Heart left ventricle (tissue), 16 donors: ENCODE data around the gene BSPRY. TPM values are rescaled to one million over a fixed set of nuclear protein-coding genes. Genes with fewer than 3 reads are reported as not detected.
"Not testable (repeated sequence)": the region's sequence is repeated elsewhere in the genome, so short reads cannot be mapped to it uniquely, and the experiment has no call there.

ENCODE experiments used
- ATAC-seq, 4 donors: fragments of 200-7000 bp; cut with Tn5 transposase; one replicate each; pipeline ENCODE4 v1.9.1; 2020 to 2022; ENCODE audit warnings: moderate library complexity in 4 of 4, mild to moderate bottlenecking in 3 of 4, moderate number of reproducible peaks in 1 of 4
- DNase-seq, 5 donors: peaks; one replicate each; pipeline ENCODE4 v3.0.0-alpha.2; 2020
- H3K27ac ChIP-seq, 12 donors: fragments of 200-600 bp; sonication (generic) in 4 of 12; one replicate each; pipeline versions ENCODE4 v1.5.0 to v1.8.0; 2016 to 2022; ENCODE audit warnings: mild to moderate bottlenecking in 2 of 12
- H3K27me3 ChIP-seq, 9 donors: fragments of 200-600 bp; sonication (generic) in 2 of 9; one replicate each; pipeline versions ENCODE4 v1.5.1 to v1.8.0; 2016 to 2022; ENCODE audit warnings: mild to moderate bottlenecking in 3 of 9
- H3K36me3 ChIP-seq, 9 donors: fragments of 200-600 bp; sonication (generic) in 2 of 9; one replicate each; pipeline versions ENCODE4 v1.5.0 to v1.8.0; 2018 to 2022; ENCODE audit warnings: mild to moderate bottlenecking in 2 of 9
- H3K4me1 ChIP-seq, 12 donors: fragments of 200-600 bp; sonication (generic) in 4 of 12; one replicate each; pipeline versions ENCODE4 v1.5.0 to v1.8.0; 2016 to 2022; ENCODE audit warnings: mild to moderate bottlenecking in 3 of 12
- H3K4me3 ChIP-seq, 12 donors: fragments of 200-600 bp; sonication (generic) in 4 of 12; one replicate each; pipeline versions ENCODE4 v1.5.0 to v1.8.0; 2017 to 2022; ENCODE audit warnings: mild to moderate bottlenecking in 9 of 12, moderate library complexity in 4 of 12
- H3K9me3 ChIP-seq, 12 donors: fragments of 200-600 bp; sonication (generic) in 4 of 12; one replicate each; pipeline versions ENCODE4 v1.5.0 to v1.8.0; 2016 to 2022; ENCODE audit warnings: mild to moderate bottlenecking in 1 of 12
- POLR2A ChIP-seq, 2 donors: fragments of 450-650 bp; IDR thresholded peaks; one replicate each; pipeline ENCODE4 v1.6.1; 2017; ENCODE audit warnings: antibody characterized with exemption in 2 of 2, mild to moderate bottlenecking in 2 of 2, moderate library complexity in 2 of 2
- WGBS, 4 donors: extraction: QIAGEN DNeasy Blood & Tissue Kit in 2 of 4; methylation state at CpG; one replicate each; pipeline versions ENCODE4 v1.1.5 to v1.1.7; 2013 to 2018; 5-methylcytosine and 5-hydroxymethylcytosine counted together
- intact Hi-C, 10 donors: fragments of 100-400 bp; cut with DNase I; formaldehyde crosslinking; loops; one replicate each; pipeline versions ENCODE4 v1.11.1 to v1.14.2; 2022
- polyA plus RNA-seq, 2 donors: library from polyadenylated mRNA; stranded (reverse); fragments of 200-250 nt; gene quantifications; one replicate each; pipeline ENCODE4 v1.2.3, GENCODE V29; 2013
- total RNA-seq, 9 donors: library from RNA; depleted of rRNA in 2 of 9; stranded (reverse); fragments of >200 nt in 2 of 9; fragmentation: NEBNext Ultra II Directional in 3 of 9; extraction: Animal tissue kit (Norgen Biotek cat#: 25700) in 3 of 9; gene quantifications; one replicate each; pipeline versions ENCODE4 v1.1.0 to v1.2.4, GENCODE V29; 2016 to 2023
- TF ChIP-seq, protein P1 (sequence below), 12 donors: fragments of 200-600 bp; sonication (generic) in 4 of 12; IDR thresholded peaks; one replicate each; pipeline versions ENCODE4 v1.5.0 to v1.8.0; 2018 to 2022; ENCODE audit warnings: antibody characterized with exemption in 12 of 12, mild to moderate bottlenecking in 5 of 12
- donor health status: ischemic (EF 13 %, LVEDD 7.1; RV severe dilation, severe dysfunction).
- donor health status: healthy with polysubstance abuse.
- donor health status: DM: no; HTN: yes; CAD: no.
- donor health status: DM: no; HTN: no; CAD: no.
- donor health status: ischemic (EF 25% LVEDD 6.9; RV normal size, moderate dysfunction).
- donor health status: ischemic (EF 25% LVEDD 5.7; RV mildly dilated, moderate dysfunction).
- donor health status: healthy.
- donor health status: DM: yes; HTN: yes; CAD: no.
- donor health status: ischemic (EF 35%, LVEDD 5.7; RV mildly dilated, moderate dysfunction).
- donor health status: nonischemic (EF 11% LVEDD 7.7; RV severe dilation, severe dysfunction).
- donor health status: DM: yes; HTN: yes; CAD: no.
- donor health status: PGD.
- donor health status: ischemic (EF 29% LVEDD 5.4; RV normal size, mild dysfunction).
- donor health status: nonischemic (EF 23%, LVEDD 6.1; RV moderate dilation, normal function).

Gene BSPRY
- total and polyA plus RNA-seq, 11 donors = 0.39 to 7.6 (median 1.7) TPM; not detected in 1

GRCh38 chr9:113380869-113381378, 31.6 kb downstream of the BSPRY start:
- Histone ChIP-seq H3K36me3 (peaks cover 0 to 3% (median 0%) of the 10 kb centered on the region in 9 donors), H3K4me3 (no peak overlapping the region), H3K9me3 (no peaks in the 10 kb centered on the region), H3K27ac (no peak overlapping the region), H3K27me3 (no peaks in the 10 kb centered on the region), H3K4me1 (peaks cover 0 to 9% (median under 1%) of the 10 kb centered on the region in 12 donors)
- no peak for TF ChIP-seq POLR2A (IDR thresholded peaks at IDR 0.05)
- TF ChIP-seq, protein P1, sequence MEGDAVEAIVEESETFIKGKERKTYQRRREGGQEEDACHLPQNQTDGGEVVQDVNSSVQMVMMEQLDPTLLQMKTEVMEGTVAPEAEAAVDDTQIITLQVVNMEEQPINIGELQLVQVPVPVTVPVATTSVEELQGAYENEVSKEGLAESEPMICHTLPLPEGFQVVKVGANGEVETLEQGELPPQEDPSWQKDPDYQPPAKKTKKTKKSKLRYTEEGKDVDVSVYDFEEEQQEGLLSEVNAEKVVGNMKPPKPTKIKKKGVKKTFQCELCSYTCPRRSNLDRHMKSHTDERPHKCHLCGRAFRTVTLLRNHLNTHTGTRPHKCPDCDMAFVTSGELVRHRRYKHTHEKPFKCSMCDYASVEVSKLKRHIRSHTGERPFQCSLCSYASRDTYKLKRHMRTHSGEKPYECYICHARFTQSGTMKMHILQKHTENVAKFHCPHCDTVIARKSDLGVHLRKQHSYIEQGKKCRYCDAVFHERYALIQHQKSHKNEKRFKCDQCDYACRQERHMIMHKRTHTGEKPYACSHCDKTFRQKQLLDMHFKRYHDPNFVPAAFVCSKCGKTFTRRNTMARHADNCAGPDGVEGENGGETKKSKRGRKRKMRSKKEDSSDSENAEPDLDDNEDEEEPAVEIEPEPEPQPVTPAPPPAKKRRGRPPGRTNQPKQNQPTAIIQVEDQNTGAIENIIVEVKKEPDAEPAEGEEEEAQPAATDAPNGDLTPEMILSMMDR (IDR thresholded peaks at IDR 0.05) = no peak
- ATAC-seq (no peak), DNase-seq (no peak)
- 50 to 71% (median 66%) methylated on average over 1 of the region's 1 CpG for WGBS, 4 donors
- intact Hi-C loops = no loop called here

GRCh38 chr9:113381441-113381840, 32.1 kb downstream of the BSPRY start:
- DNase-seq, ATAC-seq, H3K36me3 ChIP-seq, intact Hi-C loops, H3K4me3 ChIP-seq, H3K4me1 ChIP-seq, H3K27ac ChIP-seq, H3K9me3 ChIP-seq, H3K27me3 ChIP-seq: not testable (repeated sequence)
- 81 to 92% (median 88%) methylated on average over 7 of the region's 7 CpGs for WGBS, 4 donors

DNA sequence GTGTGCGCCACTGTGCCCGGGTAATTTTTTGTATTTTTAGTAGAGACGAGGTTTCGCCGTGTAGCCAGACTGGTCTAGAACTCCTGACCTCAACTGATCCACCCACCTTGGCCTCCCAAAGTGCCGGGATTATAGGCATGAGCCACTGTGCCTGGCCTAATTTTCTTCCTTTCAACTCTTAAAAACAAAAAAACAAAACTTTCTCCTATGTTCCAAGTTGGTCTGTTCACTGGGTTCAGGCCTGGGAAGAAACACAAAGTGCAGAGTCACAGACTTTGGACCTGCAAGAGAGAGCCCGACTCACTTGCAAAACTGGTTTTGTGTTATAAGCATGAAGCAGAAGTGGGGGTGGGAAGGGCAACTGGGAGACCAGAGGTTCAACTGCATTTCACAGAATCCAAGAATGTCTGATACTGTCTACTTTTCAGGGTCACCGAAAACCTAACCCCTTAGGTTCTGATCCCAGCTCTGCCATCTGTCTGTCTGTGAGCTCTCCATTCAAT, 32.6 kb downstream of the BSPRY start:
- no peak overlapping the region for H3K27ac ChIP-seq
- H3K27me3 ChIP-seq = no peaks in the 10 kb centered on the region
- H3K4me1 ChIP-seq = peaks cover 0 to 5% (median 0%) of the 10 kb centered on the region in 12 donors
- DNase-seq = no peak
- no peak overlapping the region for H3K4me3 ChIP-seq
- H3K36me3 ChIP-seq = peaks cover 0 to 13% (median 7%) of the 10 kb centered on the region in 9 donors
- WGBS, 4 donors = 91 to 97% (median 93%) methylated on average over 8 of the region's 8 CpGs
- H3K9me3 ChIP-seq = no peaks in the 10 kb centered on the region
- no peak for ATAC-seq
- TF ChIP-seq POLR2A (IDR thresholded peaks at IDR 0.05) = no peak
- TF ChIP-seq, protein P1 (IDR thresholded peaks at IDR 0.05) = no peak
- intact Hi-C loops = no loop called here

- DNase-seq = no peak
- Histone ChIP-seq H3K27me3 (no peaks in the 10 kb centered on the region), H3K4me3 (no peak overlapping the region), H3K4me1 (no peaks in the 10 kb centered on the region), H3K9me3 (no peaks in the 10 kb centered on the region), H3K36me3 (peaks cover 3 to 61% (median 55%) of the 10 kb centered on the region in 9 donors), H3K27ac (no peak overlapping the region)
- 91 to 97% (median 93%) methylated on average over 4 of the region's 4 CpGs for WGBS, 4 donors
- intact Hi-C loops = no loop called here
- TF ChIP-seq, protein P1 (IDR thresholded peaks at IDR 0.05) = no peak
- no peak for TF ChIP-seq POLR2A (IDR thresholded peaks at IDR 0.05)
- peak in 1 of 4 donors; percentile 17 for ATAC-seq
Observed at GRCh38 chr9:113386571-113387393, 37.4 kb downstream of the BSPRY start.
